NCI-H2081 treated with DMSO at 0.1 percent for 48 hours (cell line): Measurements from ENCODE around the gene C4BPA.

Source experiments
- DNase-seq: peaks from one replicate; lab custom pipeline; 2025; lab: John Stamatoyannopoulos, UW

C4BPA gene

GRCh38 chr1:207103892-207104373 lies at the start of gene C4BPA:
Gene C4BPA (plus strand): TSS chr1:207104233. CDS start chr1:207113026, 8,793 bp downstream.
- DNase-seq = no peak

GRCh38 chr1:207054491-207054890 lies 49.5 kb upstream of the C4BPA start:
- no peak for DNase-seq

GRCh38 chr1:207055386-207056001 lies 48.5 kb upstream of the C4BPA start:
- no peak for DNase-seq

GRCh38 chr1:207056673-207057072 lies 47.4 kb upstream of the C4BPA start:
- DNase-seq = no peak

GRCh38 chr1:207058252-207058651 lies 45.8 kb upstream of the C4BPA start:
- no peak for DNase-seq

- DNase-seq = no peak
Measured at GRCh38 chr1:207058878-207059867, 44.9 kb upstream of the C4BPA start.

GRCh38 chr1:207059881-207060280 lies 44.2 kb upstream of the C4BPA start:
- DNase-seq = no peak

GRCh38 chr1:207060596-207060995 lies 43.4 kb upstream of the C4BPA start:
- DNase-seq = no peak

GRCh38 chr1:207062058-207062457 lies 42.0 kb upstream of the C4BPA start:
- DNase-seq = no peak

- DNase-seq = no peak
Measured at GRCh38 chr1:207063014-207063413, 41.0 kb upstream of the C4BPA start.

GRCh38 chr1:207064561-207064960 lies 39.5 kb upstream of the C4BPA start:
- no peak for DNase-seq

- DNase-seq = no peak
Measured at GRCh38 chr1:207067185-207067584, 36.8 kb upstream of the C4BPA start.

GRCh38 chr1:207067665-207068064 lies 36.4 kb upstream of the C4BPA start:
- no peak for DNase-seq

GRCh38 chr1:207069061-207069460 lies 35.0 kb upstream of the C4BPA start:
- DNase-seq = no peak

- no peak for DNase-seq
Measured at GRCh38 chr1:207069858-207070506, 34.1 kb upstream of the C4BPA start.

GRCh38 chr1:207070811-207071210 lies 33.2 kb upstream of the C4BPA start:
- no peak for DNase-seq

GRCh38 chr1:207071426-207071825 lies 32.6 kb upstream of the C4BPA start:
- DNase-seq = no peak

- DNase-seq = no peak
Measured at GRCh38 chr1:207072233-207072632, 31.8 kb upstream of the C4BPA start.

GRCh38 chr1:207073906-207074820 lies 29.9 kb upstream of the C4BPA start:
- DNase-seq = no peak

GRCh38 chr1:207076181-207076955 lies 27.7 kb upstream of the C4BPA start:
- DNase-seq = no peak

- no peak for DNase-seq
Measured at GRCh38 chr1:207077012-207077411, 27.0 kb upstream of the C4BPA start.
